ENCODE results near the gene HECW1. TPM values are rescaled to one million over a fixed set of nuclear protein-coding genes. Genes with fewer than 3 reads are reported as not detected.

HECW1 gene
- total RNA-seq, 1 donor from 2014 or later: not detected

- H3K4me3 ChIP-seq (ENCODE audit: low read depth, low read length): no peak overlapping the region
- no peak for DNase-seq (ENCODE audit: low read depth)
- TF ChIP-seq, protein P1, sequence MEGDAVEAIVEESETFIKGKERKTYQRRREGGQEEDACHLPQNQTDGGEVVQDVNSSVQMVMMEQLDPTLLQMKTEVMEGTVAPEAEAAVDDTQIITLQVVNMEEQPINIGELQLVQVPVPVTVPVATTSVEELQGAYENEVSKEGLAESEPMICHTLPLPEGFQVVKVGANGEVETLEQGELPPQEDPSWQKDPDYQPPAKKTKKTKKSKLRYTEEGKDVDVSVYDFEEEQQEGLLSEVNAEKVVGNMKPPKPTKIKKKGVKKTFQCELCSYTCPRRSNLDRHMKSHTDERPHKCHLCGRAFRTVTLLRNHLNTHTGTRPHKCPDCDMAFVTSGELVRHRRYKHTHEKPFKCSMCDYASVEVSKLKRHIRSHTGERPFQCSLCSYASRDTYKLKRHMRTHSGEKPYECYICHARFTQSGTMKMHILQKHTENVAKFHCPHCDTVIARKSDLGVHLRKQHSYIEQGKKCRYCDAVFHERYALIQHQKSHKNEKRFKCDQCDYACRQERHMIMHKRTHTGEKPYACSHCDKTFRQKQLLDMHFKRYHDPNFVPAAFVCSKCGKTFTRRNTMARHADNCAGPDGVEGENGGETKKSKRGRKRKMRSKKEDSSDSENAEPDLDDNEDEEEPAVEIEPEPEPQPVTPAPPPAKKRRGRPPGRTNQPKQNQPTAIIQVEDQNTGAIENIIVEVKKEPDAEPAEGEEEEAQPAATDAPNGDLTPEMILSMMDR (conservative IDR thresholded peaks at IDR 0.05; ENCODE audit: low read depth, low read length): no peak
Measured at GRCh38 chr7:43553999-43554398, 441.6 kb downstream of the HECW1 start.

DNA sequence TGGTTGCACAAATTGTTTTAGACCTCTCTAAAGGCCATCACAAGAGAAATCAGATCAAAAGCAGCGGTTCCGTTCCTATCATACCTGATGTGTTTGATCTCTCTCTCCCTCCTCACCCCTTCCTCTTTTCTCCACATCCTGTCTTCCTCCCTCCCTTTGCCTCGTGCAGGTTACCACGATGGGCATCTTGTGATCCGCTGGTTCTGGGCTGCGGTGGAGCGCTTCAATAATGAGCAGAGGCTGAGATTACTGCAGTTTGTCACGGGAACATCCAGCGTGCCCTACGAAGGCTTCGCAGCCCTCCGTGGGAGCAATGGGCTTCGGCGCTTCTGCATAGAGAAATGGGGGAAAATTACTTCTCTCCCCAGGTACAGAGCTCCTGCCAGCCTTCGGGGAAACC, 442.0 kb downstream of the HECW1 start:
- TF ChIP-seq, protein P1 (conservative IDR thresholded peaks at IDR 0.05; ENCODE audit: low read depth, low read length): no peak
- H3K4me3 ChIP-seq (ENCODE audit: low read depth, low read length): no peak overlapping the region
- DNase-seq (ENCODE audit: low read depth): no peak

DNA sequence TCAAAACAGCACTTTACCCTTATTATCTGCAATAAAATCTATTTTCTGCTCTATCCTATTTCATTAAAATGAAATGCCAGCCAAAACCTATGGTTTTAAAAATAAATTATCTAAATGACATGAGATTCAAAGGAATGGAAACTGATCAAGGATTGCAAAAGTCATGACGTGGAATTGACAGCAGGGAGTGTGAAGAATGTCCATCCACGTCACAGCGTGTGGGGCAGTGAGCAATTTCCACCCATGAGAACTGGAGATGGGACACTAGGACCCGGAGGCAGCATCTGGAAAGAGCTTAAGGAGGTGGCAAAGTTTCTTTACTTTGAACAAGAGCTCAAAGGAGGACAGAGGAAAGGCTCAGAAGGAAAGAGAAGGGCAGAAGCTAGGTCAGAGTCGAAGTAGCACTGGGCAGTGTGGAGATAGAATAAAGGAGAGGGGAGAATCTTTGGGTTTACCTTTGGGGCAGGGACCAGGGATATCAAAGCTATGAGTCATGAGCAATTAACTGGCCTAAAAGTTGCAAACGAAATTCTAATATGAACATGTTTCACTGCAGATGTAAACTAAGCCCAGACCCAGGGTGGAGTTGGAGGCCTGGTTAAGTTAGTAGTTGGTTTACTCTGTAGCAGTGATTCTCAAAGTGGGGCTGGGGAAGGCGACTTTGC, 445.5 kb downstream of the HECW1 start:
- TF ChIP-seq, protein P1 (conservative IDR thresholded peaks at IDR 0.05; ENCODE audit: low read depth, low read length): no peak
- H3K4me3 ChIP-seq (ENCODE audit: low read depth, low read length): no peak overlapping the region
- no peak for DNase-seq (ENCODE audit: low read depth)

- TF ChIP-seq, protein P1 (conservative IDR thresholded peaks at IDR 0.05; ENCODE audit: low read depth, low read length): no peak
- DNase-seq (ENCODE audit: low read depth): no peak
- no peak overlapping the region for H3K4me3 ChIP-seq (ENCODE audit: low read depth, low read length)
Measured at GRCh38 chr7:43559171-43559945, 446.9 kb downstream of the HECW1 start.

DNA sequence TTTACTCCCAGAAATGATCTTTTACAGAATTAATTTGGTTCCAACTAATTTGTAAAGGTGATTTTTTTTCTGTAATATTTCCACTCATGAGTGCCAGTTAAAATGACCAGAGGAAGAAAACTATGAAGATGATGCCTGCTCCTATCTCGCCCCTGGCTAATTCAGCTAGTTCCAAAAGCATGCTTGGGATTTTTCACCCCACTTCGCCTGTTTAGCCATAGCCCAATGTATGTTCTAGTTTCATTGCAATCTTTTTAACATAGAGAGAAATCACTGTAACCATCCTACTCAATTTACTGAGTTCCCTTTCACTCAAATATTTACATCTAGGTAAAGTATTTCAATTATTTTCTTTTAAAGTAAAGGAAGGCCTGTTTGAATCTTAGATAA, 447.5 kb downstream of the HECW1 start:
- DNase-seq (ENCODE audit: low read depth): no peak
- TF ChIP-seq, protein P1 (conservative IDR thresholded peaks at IDR 0.05; ENCODE audit: low read depth, low read length): no peak
- no peak overlapping the region for H3K4me3 ChIP-seq (ENCODE audit: low read depth, low read length)

- TF ChIP-seq, protein P1 (conservative IDR thresholded peaks at IDR 0.05; ENCODE audit: low read depth, low read length): no peak
- H3K4me3 ChIP-seq (ENCODE audit: low read depth, low read length): no peak overlapping the region
- DNase-seq (ENCODE audit: low read depth): no peak
Measured at GRCh38 chr7:43560742-43561330, 448.4 kb downstream of the HECW1 start.

Data from epithelial cell of proximal tubule (primary cell).